Mesodermal cell (in vitro differentiated cells): Measurements from ENCODE around the gene ST7L.
A peak's percentile ranks its signal among the peaks of the same experiment; 100 is the strongest.

Source experiments
- H3K27ac ChIP-seq: 2 replicates; pipeline ENCODE4 v1.7.0; 2013; ENCODE audit warnings: mild to moderate bottlenecking, low read depth, low read length, moderate library complexity; ENCODE audit not compliant: severe bottlenecking
- H3K36me3 ChIP-seq: 2 replicates; pipeline ENCODE4 v1.7.1; 2013; ENCODE audit warnings: mild to moderate bottlenecking, low read length, moderate library complexity; ENCODE audit not compliant: control insufficient read depth, insufficient read depth
- H3K4me1 ChIP-seq: one replicate; pipeline ENCODE4 v1.7.1; 2013; ENCODE audit warnings: mild to moderate bottlenecking, low read length; ENCODE audit not compliant: insufficient read depth, control insufficient read depth, poor library complexity, severe bottlenecking
- H3K4me3 ChIP-seq: 2 replicates; pipeline ENCODE4 v1.7.0; 2013; ENCODE audit warnings: low read length, control low read depth, mild to moderate bottlenecking; ENCODE audit not compliant: insufficient read depth, poor library complexity, severe bottlenecking; ENCODE audit errors: extremely low read depth
- H3K9me3 ChIP-seq: 2 replicates; pipeline ENCODE4 v1.7.1; 2013; ENCODE audit warnings: mild to moderate bottlenecking, low read length, moderate library complexity; ENCODE audit not compliant: control insufficient read depth
- WGBS, 2 experiments: methylation state at CpG; one replicate each; pipeline ENCODE4 v1.1.5; 2013; ENCODE audit warnings: missing lambda C conversion rate in 2 of 2; ENCODE audit not compliant: insufficient coverage in 2 of 2; 5-methylcytosine and 5-hydroxymethylcytosine counted together

The ST7L gene

GRCh38 chr1:112516141-112516540 lies 102.8 kb downstream of the ST7L start:
- Histone ChIP-seq H3K27ac (no peak overlapping the region), H3K4me3 (no peak overlapping the region), H3K36me3 (peaks cover 5% of the 10 kb centered on the region), H3K9me3 (no peaks in the 10 kb centered on the region), H3K4me1 (peaks cover 23% of the 10 kb centered on the region)
- 93 to 96% methylated on average over 12 to 14 of the region's 14 CpGs for WGBS, 2 experiments

DNA sequence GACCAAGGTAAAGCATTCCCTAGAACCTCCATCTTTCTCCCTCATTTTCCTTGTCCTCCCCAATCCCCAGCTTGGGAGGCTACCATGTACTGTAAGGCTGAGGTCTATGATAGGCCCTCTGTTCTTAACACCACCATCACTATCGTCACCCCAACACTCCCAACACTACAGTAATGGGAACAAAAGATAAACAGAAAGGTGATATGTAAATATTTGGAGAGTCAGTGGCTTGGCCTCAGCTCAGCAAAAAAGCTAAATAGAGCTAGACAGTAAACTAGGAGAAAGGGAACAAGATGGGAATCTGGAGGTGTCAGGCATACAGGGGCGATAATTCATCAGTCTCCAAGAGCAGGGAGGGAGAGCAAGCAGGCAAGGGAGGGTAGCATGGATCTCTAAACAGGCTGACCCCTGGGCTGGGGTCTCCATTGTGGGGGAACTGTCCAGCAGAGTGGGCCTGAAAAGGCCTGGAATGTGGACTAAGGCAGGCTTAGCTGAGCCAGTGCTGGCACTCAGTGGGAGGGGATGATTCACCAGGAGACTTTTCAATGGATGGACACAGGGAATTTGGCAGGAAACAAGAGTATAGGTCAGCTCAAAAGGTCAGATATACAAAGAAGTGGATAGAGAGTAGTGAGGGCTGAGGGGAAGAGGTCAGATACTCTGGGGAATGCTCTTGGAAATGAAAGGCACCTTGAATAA lies 103.5 kb downstream of the ST7L start:
- no peak overlapping the region for H3K27ac ChIP-seq

DNA sequence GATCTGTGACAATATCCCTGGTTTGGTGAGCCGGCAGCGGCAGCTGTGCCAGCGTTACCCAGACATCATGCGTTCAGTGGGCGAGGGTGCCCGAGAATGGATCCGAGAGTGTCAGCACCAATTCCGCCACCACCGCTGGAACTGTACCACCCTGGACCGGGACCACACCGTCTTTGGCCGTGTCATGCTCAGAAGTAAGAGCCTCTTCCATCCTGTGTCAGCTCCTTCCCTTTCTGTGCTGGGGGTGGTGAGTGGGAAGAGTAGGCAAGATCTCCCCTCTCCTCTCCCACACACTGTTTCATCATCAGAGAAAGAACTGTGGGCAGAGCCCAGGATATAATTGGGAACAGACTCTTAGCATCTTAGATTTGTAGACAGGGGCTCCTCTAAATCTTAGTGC lies 104.0 kb downstream of the ST7L start:
- peaks cover 5% of the 10 kb centered on the region for H3K36me3 ChIP-seq
- no peaks in the 10 kb centered on the region for H3K9me3 ChIP-seq
- H3K27ac ChIP-seq, result no peak overlapping the region
- H3K4me1 ChIP-seq, result peaks cover 29% of the 10 kb centered on the region
- WGBS, 2 experiments, result 97 to 98% methylated on average over 7 to 9 of the region's 12 CpGs
- H3K4me3 ChIP-seq, result no peak overlapping the region

More for the DNA sequence above, 103.5 kb downstream of the ST7L start:
- WGBS, 2 experiments, result 71 to 80% methylated on average over 1 of the region's 2 CpGs
- Histone ChIP-seq H3K36me3 (peaks cover 5% of the 10 kb centered on the region), H3K4me3 (no peak overlapping the region), H3K4me1 (peaks cover 28% of the 10 kb centered on the region), H3K9me3 (no peaks in the 10 kb centered on the region)

- no peak overlapping the region for H3K4me3 ChIP-seq
- peaks cover 21% of the 10 kb centered on the region for H3K4me1 ChIP-seq
- no peak overlapping the region for H3K27ac ChIP-seq
- H3K36me3 ChIP-seq, result peaks cover 5% of the 10 kb centered on the region
- no peaks in the 10 kb centered on the region for H3K9me3 ChIP-seq
- 83 to 93% methylated on average over 4 to 6 of the region's 9 CpGs for WGBS, 2 experiments
These were observed 105.7 kb downstream of the ST7L start for GRCh38 chr1:112513112-112513870.

- H3K4me1 ChIP-seq, result peaks cover 23% of the 10 kb centered on the region
- WGBS, 2 experiments, result no CpG with 5 or more reads among the region's 2 CpGs
- H3K36me3 ChIP-seq, result peaks cover 3% of the 10 kb centered on the region
- no peak overlapping the region for H3K27ac ChIP-seq
- no peaks in the 10 kb centered on the region for H3K9me3 ChIP-seq
- H3K4me3 ChIP-seq, result no peak overlapping the region
These were observed 107.0 kb downstream of the ST7L start for GRCh38 chr1:112511897-112512296.

GRCh38 chr1:112510340-112510739 lies 108.6 kb downstream of the ST7L start:
- Histone ChIP-seq H3K36me3 (no peaks in the 10 kb centered on the region), H3K4me3 (no peak overlapping the region), H3K27ac (no peak overlapping the region), H3K4me1 (peaks cover 18% of the 10 kb centered on the region), H3K9me3 (no peaks in the 10 kb centered on the region)
- WGBS, 2 experiments, result 17% methylated on average over 1 of the region's 7 CpGs; no CpG with 5 or more reads in 1 of the 2 experiments

DNA sequence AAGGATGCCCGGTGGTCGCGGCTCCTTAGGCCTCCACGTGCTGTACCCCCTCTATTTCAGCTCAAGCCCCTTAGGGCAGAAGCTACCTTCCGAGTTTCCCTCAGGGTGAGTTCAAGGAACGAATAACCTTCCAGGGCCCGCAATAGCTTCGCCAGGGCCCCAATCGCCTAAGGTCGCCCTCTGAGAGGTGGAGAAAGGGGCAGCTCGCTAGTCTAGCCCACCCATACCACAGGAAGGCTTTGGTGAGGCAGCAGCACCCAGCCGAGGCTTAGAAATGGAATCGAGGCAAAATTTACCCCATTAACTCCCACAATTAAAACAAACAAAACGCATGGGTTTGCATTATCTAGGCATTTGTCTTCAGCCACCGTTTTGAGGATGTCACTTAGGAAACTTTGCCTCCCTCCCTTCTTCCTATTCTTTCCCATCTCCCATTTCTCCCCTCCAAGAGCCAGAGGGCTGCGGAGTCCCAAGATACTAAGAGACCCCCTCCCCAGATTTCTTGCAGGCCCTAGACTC lies 109.2 kb downstream of the ST7L start:
- H3K9me3 ChIP-seq, result no peaks in the 10 kb centered on the region
- WGBS, 2 experiments, result 14 to 19% methylated on average over 12 to 13 of the region's 16 CpGs
- no peak overlapping the region for H3K27ac ChIP-seq
- H3K4me3 ChIP-seq, result peak overlapping the region; percentile 9
- H3K36me3 ChIP-seq, result no peaks in the 10 kb centered on the region
- H3K4me1 ChIP-seq, result peaks cover 18% of the 10 kb centered on the region

DNA sequence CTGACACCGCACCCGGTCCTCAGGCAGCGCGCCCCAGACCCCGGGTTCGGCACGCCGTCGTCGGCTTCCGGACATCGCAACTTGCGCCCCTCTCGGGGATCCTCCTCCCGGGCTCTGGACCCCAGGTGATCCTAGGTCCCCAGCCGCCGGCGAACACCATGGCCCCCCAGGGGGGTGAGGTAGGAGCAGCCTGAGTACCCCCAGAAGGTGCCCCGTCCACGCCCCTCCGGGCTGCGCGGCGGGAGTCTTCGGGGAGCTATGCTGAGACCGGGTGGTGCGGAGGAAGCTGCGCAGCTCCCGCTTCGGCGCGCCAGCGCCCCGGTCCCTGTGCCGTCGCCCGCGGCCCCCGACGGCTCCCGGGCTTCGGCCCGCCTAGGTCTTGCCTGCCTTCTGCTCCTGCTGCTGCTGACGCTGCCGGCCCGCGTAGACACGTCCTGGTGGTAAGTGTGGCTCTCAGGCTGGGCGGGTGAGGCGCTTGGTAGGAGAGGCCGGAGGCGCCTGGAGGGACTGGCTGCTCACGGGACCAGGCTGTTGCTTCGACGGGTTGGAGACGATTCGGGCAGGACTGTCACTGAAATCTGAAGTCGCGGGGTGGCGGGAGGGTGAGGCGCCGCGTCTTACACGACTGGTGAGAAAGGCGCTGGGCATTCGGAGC lies 109.8 kb downstream of the ST7L start:
- Histone ChIP-seq H3K9me3 (no peaks in the 10 kb centered on the region), H3K27ac (no peak overlapping the region), H3K4me1 (peaks cover 18% of the 10 kb centered on the region), H3K36me3 (no peaks in the 10 kb centered on the region), H3K4me3 (peak overlapping the region; percentile 44)
- WGBS, 2 experiments, result 2 to 4% methylated on average over 46 to 55 of the region's 66 CpGs

DNA sequence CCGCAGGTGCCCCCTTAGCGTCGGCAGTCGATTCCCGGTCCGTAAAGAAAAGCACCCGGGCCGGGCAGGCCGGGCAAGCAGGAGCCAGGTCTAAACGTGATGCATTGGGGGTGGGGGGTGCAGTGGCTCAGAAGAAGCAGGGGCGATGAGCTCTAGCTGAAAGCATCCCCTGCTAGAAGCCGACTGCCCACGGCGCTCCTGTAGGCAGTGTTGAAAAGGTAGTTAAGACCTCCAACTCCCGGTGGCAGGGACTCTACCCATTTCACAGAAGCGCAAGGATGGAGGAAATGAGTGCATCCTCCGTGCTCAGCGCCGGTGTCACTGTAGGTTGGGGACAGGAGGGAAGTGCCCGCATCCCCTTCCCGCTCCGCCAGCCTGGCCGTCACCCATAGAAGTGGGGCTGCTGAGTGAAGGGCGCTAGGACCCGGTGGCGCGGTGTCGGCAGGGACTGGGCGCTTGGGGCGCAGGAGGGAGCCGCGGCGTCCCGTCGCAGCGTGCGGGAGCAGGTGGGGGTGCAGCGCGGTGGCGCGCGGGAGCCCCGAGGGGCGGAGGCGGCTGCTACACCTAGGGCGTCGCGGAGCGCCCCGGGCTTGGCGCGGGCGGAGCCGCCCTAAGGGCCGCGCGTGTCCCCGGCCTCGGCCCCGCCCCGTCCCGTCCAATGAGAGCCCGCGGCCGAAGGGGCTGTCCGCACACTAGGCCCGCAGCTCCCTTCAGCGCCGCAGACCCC lies 110.5 kb downstream of the ST7L start, which contains the start of gene WNT2B:
TSS of gene WNT2B (plus strand) at position 688 of the 727 bp plus-strand sequence. CDS start 298 bp downstream, outside the sequence.
- H3K4me1 ChIP-seq, result peaks cover 18% of the 10 kb centered on the region
- no peak within 1 kb of the TSS for H3K27ac ChIP-seq
- no peaks in the 10 kb centered on the region for H3K36me3 ChIP-seq
- peak within 1 kb of the TSS; percentile 44 for H3K4me3 ChIP-seq
- H3K9me3 ChIP-seq, result no peaks in the 10 kb centered on the region
- WGBS, 2 experiments, result 0% methylated on average over 31 to 55 of the region's 69 CpGs

DNA sequence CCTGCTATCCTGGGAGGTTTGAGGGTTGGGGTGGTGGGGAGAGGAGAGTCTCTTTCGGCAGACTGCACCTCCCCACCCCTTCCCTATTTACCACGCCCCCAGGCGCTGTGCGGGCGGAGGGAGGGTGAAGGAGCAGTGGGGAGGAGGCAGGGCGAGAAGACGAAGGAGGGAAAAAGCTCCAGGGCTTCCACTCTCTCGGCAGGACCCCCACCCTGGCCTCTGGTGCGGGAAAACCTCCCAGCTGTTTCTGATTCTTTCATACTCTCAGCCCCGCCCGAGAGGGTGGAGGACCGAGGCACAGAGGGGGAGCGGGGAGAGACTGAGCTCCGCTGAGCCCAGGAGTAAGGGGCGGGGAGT lies 111.0 kb downstream of the ST7L start:
- peak overlapping the region; percentile 44 for H3K4me3 ChIP-seq
- 0% methylated on average over 2 to 6 of the region's 15 CpGs for WGBS, 2 experiments
- no peaks in the 10 kb centered on the region for H3K36me3 ChIP-seq
- peaks cover 18% of the 10 kb centered on the region for H3K4me1 ChIP-seq
- no peak overlapping the region for H3K27ac ChIP-seq
- H3K9me3 ChIP-seq, result no peaks in the 10 kb centered on the region
